Measurements from ENCODE around the gene PLCH2.

Gene PLCH2

DNA sequence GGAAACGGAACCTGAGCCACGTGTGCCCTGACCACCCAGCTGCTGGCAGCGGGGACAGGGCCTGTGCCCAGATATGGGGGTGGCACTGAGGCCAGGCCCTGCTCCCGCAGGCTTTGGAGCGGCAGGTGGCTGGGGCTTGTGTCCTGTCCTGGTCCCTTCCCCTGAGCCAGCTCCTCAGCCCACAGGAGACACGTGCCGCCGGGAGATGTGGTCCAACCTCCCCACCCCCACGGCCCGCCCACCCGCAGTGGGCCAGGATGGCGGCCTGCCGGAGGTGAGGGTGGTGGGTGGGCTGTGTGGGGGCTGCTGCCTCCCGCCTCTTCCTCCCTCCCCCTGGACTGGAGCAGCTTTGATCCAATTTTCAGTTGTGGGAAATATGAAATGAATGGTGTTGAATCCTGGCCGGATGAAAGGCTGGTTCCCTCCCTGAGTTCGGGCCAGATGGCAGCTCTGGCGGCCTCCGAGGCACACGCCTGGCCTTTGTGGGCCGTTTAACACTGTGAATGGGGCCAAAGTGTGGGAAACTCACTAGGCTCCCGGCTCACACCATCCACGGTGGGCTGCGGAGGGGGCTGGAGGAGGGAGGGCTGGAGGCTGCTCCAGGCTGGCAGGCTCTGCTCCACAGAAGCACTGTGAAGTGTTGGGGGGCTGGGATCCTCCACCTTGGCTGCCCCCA lies 56.5 kb downstream of the PLCH2 start:
- no peak for DNase-seq

DNA sequence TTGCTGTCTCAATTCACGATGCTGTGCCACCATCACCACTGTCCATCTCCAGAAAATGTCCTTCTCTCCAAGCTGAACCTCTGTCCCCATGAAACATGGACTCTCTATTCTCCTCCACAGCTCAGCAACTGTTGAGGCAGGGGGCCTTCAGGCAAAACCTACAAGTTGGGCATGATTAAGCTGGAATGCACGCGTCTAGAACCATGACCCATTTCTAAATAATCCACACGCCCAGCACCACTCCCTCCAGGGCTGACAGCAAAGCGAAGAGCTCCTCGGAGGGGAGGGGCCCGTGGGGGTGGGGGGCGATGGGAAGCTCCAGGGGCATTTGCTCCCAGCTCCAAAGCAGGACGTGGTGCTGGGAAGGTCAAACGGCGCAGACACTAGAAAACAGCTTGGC lies 57.3 kb downstream of the PLCH2 start:
- no peak for DNase-seq

GRCh38 chr1:2534315-2534686 lies 58.2 kb downstream of the PLCH2 start:
- DNase-seq = no peak

- DNase-seq = no peak
Measured at GRCh38 chr1:2534687-2535441, 58.8 kb downstream of the PLCH2 start.

GRCh38 chr1:2535455-2535854 lies 59.4 kb downstream of the PLCH2 start:
- no peak for DNase-seq

GRCh38 chr1:2535981-2536380 lies 59.9 kb downstream of the PLCH2 start:
- no peak for DNase-seq

- DNase-seq = no peak
Measured at GRCh38 chr1:2537784-2538115, 61.7 kb downstream of the PLCH2 start.

- no peak for DNase-seq
Measured at GRCh38 chr1:2538376-2538775, 62.3 kb downstream of the PLCH2 start.

- DNase-seq = no peak
Measured at GRCh38 chr1:2538872-2539271, 62.8 kb downstream of the PLCH2 start.

DNA sequence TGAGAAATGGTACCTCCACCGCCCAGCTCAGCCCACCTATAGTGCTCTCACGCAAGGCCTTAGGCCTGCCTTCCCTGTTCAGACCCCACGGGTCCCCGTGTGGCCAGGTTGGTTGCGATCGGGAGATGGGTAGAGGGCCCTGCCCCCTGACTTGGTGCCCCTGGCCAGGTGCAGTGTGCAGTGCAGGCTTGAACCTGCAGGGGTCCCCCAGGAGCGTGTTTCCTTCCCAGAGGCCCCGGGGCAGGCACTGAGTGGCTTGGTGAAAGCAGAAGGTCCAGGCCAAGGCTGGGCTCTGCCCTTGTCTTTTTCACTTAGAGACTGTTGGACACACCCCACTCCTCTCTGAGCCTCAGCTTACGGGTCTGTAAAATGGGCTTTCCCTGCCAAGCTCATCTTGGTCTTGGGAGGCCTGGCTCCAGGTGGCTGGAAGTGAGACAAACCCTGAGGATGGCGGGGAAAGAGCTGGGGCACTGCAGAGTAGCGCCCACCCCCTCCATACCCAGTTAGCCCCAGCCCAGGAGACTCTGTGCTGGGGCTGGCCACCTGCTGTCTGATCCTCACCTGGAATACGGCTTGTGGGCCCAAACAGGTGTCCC lies 63.3 kb downstream of the PLCH2 start:
- peak in 3 of 6 experiments; percentile 16 to 31 (median 30) for DNase-seq

DNA sequence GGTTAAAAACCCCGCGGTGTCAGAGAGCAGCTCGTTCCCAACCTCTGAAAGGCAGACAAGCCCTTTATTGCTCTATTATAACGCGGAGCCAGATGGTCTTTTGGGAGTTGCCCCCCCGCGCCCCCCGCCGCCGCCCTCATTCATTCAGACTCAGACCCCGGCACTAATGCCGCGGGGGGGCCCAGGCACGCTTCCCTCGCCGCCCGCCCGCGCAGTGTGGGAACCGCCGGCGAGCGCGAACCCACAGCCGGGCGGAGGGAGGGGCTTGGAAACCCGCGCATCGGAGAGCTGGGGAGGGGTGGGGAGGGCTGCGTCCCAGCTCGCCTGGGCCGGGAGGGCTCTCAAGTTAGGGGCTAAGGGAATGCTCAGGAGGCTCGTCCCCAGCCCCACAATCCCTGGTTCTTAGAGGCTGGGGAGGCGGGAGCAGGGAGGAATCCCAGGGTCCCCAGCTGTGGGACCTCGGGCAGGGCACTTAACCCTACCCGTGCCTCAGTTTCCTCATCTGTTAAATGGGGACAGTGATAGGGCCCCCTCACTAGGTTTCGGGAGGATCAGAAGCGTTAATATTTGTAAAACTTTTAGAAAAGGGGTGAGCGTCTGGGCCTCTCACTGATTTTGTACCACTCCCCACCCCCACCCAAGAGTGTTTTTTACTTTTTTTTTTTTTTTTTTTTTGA lies 64.9 kb downstream of the PLCH2 start:
- no peak for DNase-seq

GRCh38 chr1:2541619-2542245 lies 65.6 kb downstream of the PLCH2 start:
- DNase-seq = no peak

DNA sequence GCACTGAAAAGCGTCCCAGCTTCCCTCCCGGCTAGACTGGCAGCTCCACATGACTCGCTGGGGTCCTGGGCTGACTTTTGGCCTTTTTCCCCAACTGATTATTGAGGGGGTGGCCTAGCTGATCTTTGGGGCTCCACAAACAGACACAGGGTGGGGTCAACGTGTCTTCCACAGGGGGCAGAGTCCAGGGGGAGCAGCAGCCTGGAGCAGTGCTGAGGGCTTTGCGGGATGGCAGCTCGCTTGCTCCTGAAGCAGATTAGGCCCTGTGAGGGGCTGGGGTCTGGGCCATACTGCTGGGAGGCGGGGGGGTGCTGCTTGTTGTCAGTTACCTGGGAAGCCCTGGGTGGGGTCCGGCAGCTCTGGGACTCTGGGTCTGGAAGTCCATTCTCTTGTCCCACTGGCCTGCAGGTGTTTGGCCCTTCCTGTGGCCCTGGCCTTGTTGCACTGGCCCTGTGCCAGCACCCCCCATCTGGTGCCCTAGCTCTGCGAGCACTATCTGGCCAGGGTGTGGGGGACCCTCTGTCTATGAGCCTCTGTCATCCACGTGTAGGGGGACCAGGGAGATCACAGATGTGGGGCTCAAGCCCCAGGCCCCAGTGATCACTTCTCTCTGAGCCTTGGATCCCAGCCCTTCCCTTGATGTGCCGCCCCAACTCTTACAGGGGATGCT lies 66.3 kb downstream of the PLCH2 start:
- no peak for DNase-seq

DNA sequence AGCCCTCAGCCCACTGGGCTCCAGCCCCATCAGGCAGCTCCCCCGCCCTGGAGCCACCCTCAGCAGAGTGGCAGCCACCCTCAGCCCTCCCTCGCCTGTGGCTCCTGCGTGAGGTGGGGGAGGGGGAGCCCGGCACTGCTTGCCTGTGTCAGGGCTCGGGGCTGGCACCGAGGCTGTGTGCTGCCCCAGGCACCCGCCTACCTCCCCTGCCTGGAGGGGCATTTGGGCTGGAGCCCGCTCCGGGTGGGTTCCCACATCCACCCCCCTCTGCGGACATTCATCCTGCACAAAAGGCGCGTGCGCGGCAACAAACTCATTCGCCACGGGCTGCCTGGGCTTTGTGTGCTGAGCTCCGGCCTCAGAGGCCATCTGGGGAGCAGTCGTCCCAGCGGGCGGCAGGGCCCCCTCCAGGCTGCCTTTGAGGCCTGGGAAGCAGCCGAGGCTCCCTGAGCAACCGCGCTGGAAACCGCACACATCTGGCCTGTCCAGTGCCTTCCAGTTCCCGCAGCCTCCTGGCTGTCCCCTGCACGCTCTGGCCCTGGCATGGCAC lies 67.5 kb downstream of the PLCH2 start:
- DNase-seq = peak in 4 of 6 experiments; percentile 30 to 64 (median 54)

GRCh38 chr1:2544093-2544874 lies 68.2 kb downstream of the PLCH2 start:
- peak in 1 of 6 experiments; percentile 27 for DNase-seq

GRCh38 chr1:2544875-2545640 lies 69.0 kb downstream of the PLCH2 start:
- DNase-seq = peak in 1 of 6 experiments; percentile 33

DNA sequence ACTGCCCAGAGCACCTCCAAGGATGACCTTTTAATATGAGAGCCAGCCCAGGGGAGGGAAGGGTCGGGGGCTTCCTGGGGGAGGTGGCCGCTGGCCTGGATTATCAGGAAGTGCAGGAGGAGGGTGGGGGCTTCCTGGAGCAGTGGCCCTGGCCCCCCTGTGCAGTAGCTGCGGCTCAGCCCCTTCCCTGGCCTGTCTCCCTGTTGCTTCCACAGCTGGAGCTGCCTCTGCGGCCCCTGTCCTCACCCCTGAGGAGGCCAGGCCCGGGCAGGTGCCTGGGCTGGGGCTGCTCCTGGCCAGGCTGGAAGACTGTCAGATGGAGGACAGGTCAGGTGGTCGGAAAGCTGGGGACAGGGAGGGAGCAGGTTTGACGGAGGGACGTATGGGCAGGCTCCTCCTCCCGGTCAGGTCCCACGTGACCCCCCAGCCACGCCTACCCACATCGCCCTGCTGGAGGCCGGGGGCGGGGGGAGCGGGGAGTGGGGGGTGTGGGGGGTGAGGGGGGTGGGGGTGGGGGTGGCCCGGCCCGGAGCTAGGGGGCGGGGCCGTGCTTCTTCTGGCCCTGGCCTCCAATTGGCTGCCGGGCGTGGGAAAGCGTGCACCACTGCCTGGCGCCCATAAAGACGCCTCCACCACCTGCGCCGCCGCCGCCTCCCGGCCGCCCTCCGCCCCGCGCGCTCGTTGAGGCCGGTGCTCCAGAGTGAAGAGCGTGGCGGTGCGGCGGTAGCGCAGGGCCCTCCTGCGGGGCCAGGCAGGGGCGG lies 69.8 kb downstream of the PLCH2 start:
- DNase-seq = peak; percentile 84 to 93 (median 90)

- peak; percentile 78 to 85 (median 82) for DNase-seq
Measured at GRCh38 chr1:2546515-2547209, 70.6 kb downstream of the PLCH2 start.
